ENCODE data around the gene SLC17A3.

The SLC17A3 gene

DNA sequence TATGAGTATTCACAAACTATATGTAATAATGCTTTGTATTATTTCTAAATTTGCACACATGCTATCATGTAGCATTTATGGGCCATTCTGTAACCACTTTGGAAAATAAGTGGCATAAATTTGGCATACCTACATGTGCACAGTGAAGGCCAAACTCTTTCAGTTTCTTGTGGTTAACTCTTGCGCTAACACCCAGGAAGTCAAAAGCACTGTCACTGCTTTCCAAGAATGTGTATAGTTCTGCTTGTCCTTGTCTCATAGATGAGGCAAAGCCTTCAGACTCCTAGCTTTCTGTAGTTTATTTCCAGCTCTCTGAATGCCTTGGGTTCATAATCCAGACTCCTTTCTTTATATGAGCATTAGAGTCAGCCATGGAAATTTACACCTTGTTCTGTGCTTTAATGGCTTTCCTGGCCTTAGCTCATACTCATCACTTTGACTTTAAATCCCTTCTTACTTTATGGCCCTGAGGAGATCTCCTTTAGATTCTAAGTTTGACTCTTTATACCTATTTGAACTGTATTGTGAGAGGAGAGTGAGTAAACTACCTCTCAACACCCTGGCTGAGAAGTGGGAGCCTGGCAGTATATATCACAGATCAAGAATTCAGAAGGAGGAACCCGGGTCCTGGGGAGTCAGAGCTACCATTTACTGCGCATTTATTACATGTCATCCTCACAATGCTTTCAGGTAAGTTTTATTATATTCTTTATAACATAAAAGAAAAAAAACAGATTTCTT, 949 bp upstream of the SLC17A3 start:
- Histone ChIP-seq H3K9me3 (ENCODE audit: insufficient read depth, low read length) (no peaks in the 10 kb centered on the region), H3K79me2 (ENCODE audit: insufficient read depth, low read length) (no peaks in the 10 kb centered on the region), H3K27me3 (ENCODE audit: low read length) (0 out of 2 replicates have a peak, but pooled peaks cover 3% of the 10 kb centered on the region), H3K27ac (ENCODE audit: low read depth, low read length) (no peak overlapping the region), H3K9ac (ENCODE audit: low read length) (no peak overlapping the region), H3K4me3 (ENCODE audit: insufficient read depth, low read length, poor library complexity, severe bottlenecking) (no peak overlapping the region), H4K20me1 (ENCODE audit: low read depth, low read length) (no peaks in the 10 kb centered on the region), H3K4me2 (ENCODE audit: low read depth, low read length, poor library complexity, severe bottlenecking) (no peak overlapping the region), H3K36me3 (ENCODE audit: low read length) (no peaks in the 10 kb centered on the region), H3K9me2 (replicated peaks; ENCODE audit: insufficient read depth, low read length) (no peaks in the 10 kb centered on the region), H3F3A (ENCODE audit: insufficient read depth) (no peaks in the 10 kb centered on the region), H2AFZ (ENCODE audit: low read depth, low read length, severe bottlenecking) (no peak overlapping the region)
- TF ChIP-seq, protein P1, sequence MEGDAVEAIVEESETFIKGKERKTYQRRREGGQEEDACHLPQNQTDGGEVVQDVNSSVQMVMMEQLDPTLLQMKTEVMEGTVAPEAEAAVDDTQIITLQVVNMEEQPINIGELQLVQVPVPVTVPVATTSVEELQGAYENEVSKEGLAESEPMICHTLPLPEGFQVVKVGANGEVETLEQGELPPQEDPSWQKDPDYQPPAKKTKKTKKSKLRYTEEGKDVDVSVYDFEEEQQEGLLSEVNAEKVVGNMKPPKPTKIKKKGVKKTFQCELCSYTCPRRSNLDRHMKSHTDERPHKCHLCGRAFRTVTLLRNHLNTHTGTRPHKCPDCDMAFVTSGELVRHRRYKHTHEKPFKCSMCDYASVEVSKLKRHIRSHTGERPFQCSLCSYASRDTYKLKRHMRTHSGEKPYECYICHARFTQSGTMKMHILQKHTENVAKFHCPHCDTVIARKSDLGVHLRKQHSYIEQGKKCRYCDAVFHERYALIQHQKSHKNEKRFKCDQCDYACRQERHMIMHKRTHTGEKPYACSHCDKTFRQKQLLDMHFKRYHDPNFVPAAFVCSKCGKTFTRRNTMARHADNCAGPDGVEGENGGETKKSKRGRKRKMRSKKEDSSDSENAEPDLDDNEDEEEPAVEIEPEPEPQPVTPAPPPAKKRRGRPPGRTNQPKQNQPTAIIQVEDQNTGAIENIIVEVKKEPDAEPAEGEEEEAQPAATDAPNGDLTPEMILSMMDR (IDR thresholded peaks at IDR 0.05; ENCODE audit: insufficient read depth, low read length, poor library complexity, severe bottlenecking): no peak
- no peak for TF ChIP-seq EZH2phosphoT487 (conservative IDR thresholded peaks at IDR 0.05; ENCODE audit: low read length)

DNA sequence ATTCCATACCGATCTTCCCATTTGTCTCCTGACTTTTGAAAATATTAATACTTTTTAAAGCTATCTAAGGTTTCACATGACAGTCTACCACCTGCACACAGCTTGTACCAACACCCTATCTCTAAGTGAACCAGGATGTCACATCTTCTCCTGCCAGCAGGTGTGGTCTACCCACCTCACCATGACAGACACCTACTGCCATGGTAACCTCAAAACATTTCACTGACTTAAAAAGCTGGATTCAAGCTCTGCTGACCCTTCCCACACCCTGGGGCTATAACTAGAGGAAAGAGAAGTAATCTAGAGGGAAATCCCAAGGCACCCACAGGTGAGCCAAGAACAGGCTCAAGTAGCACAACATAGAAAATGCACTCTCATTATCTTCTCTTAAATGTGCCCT, 1.2 kb downstream of the SLC17A3 start:
- no peak overlapping the region for H3K4me3 ChIP-seq (ENCODE audit: insufficient read depth, low read length, poor library complexity, severe bottlenecking)
- H3K4me2 ChIP-seq (ENCODE audit: low read depth, low read length, poor library complexity, severe bottlenecking): no peak overlapping the region
- H3K9me2 ChIP-seq (replicated peaks; ENCODE audit: insufficient read depth, low read length): no peaks in the 10 kb centered on the region
- H3K9me3 ChIP-seq (ENCODE audit: insufficient read depth, low read length): no peaks in the 10 kb centered on the region
- 0 out of 2 replicates have a peak, but pooled peaks cover 3% of the 10 kb centered on the region for H3K27me3 ChIP-seq (ENCODE audit: low read length)
- H3K27ac ChIP-seq (ENCODE audit: low read depth, low read length): no peak overlapping the region
- H3K36me3 ChIP-seq (ENCODE audit: low read length): no peaks in the 10 kb centered on the region
- H3K79me2 ChIP-seq (ENCODE audit: insufficient read depth, low read length): no peaks in the 10 kb centered on the region
- no peak overlapping the region for H2AFZ ChIP-seq (ENCODE audit: low read depth, low read length, severe bottlenecking)
- TF ChIP-seq EZH2phosphoT487 (conservative IDR thresholded peaks at IDR 0.05; ENCODE audit: low read length): no peak
- TF ChIP-seq, protein P1 (IDR thresholded peaks at IDR 0.05; ENCODE audit: insufficient read depth, low read length, poor library complexity, severe bottlenecking): no peak
- H3K9ac ChIP-seq (ENCODE audit: low read length): no peak overlapping the region
- H4K20me1 ChIP-seq (ENCODE audit: low read depth, low read length): no peaks in the 10 kb centered on the region
- H3F3A ChIP-seq (ENCODE audit: insufficient read depth): no peaks in the 10 kb centered on the region

DNA sequence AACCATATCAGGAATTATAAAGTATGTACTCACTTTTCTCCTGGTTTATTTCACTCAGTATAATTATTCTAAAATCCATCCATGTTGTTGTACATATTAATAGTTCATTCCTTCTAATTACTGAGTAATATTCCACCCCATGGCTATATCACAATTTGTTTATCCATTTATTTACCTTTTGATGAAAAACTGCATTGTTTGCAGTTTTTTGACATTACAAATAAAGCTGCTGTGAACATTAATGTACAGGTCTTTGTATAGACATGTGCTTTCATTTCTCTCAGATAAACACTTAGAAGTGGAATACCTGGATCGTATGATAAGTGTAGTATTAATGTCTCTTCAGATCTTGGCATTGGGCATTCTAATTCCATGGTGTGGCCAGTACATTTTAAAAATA, 4.2 kb downstream of the SLC17A3 start:
- H3K79me2 ChIP-seq (ENCODE audit: insufficient read depth, low read length): no peaks in the 10 kb centered on the region
- H3K4me3 ChIP-seq (ENCODE audit: insufficient read depth, low read length, poor library complexity, severe bottlenecking): no peak overlapping the region
- H4K20me1 ChIP-seq (ENCODE audit: low read depth, low read length): no peaks in the 10 kb centered on the region
- H3K27me3 ChIP-seq (ENCODE audit: low read length): no peaks in the 10 kb centered on the region
- no peaks in the 10 kb centered on the region for H3K9me2 ChIP-seq (replicated peaks; ENCODE audit: insufficient read depth, low read length)
- no peaks in the 10 kb centered on the region for H3K36me3 ChIP-seq (ENCODE audit: low read length)
- TF ChIP-seq, protein P1 (IDR thresholded peaks at IDR 0.05; ENCODE audit: insufficient read depth, low read length, poor library complexity, severe bottlenecking): no peak
- TF ChIP-seq EZH2phosphoT487 (conservative IDR thresholded peaks at IDR 0.05; ENCODE audit: low read length): no peak
- H3F3A ChIP-seq (ENCODE audit: insufficient read depth): no peaks in the 10 kb centered on the region
- no peak overlapping the region for H3K4me2 ChIP-seq (ENCODE audit: low read depth, low read length, poor library complexity, severe bottlenecking)
- H2AFZ ChIP-seq (ENCODE audit: low read depth, low read length, severe bottlenecking): no peak overlapping the region
- H3K9ac ChIP-seq (ENCODE audit: low read length): no peak overlapping the region
- H3K27ac ChIP-seq (ENCODE audit: low read depth, low read length): no peak overlapping the region
- H3K9me3 ChIP-seq (ENCODE audit: insufficient read depth, low read length): no peaks in the 10 kb centered on the region

Measured in SU-DHL-6 (cell line).